ENCODE measurements around the gene DOC2A.

DNA sequence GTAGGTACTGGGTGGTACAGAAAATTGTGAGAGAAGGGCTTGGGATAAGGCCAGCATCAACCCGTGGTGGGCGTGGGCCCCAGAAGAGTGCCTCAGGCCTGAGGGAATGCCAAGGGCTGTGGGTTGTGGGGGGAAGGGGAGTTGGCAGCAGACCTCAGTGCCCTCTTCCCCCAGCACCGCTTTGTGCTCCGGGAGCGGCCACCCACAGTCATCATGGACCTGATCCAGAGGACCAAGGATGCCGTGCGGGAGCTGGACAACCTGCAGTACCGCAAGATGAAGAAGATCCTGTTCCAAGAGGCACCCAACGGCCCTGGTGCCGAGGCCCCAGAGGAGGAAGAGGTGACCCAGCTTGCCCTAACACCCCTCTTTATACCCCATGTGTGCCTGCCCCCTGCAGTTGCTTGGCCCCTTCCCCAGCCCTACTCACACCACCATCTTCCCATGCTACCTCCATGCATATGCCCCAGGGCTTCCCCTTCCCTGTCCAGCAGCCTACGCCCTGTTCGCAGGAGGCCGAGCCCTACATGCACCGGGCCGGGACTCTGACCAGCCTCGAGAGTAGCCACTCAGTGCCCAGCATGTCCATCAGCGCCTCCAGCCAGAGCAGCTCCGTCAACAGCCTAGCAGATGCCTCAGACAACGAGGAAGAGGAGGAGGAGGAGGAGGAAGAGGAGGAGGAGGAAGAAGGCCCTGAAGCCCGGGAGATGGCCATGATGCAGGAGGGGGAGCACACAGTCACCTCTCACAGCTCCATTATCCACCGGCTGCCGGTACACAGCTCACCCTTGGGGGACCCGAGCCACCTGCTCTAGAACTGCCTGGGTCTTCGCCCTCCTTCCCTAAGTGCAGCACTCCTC lies 28.0 kb downstream of the DOC2A start:
- TF ChIP-seq POLR2A (IDR thresholded peaks at IDR 0.05; ENCODE audit: low read length) (no peak), GATA1 (IDR thresholded peaks at IDR 0.05; ENCODE audit: low read depth, low read length) (no peak)
